Endothelial cell (in vitro differentiated cells): ENCODE data around the gene KLF2. TPM values are rescaled to one million over a fixed set of nuclear protein-coding genes. Genes with fewer than 3 reads are reported as not detected.

Experiments used
- DNase-seq: peaks from one replicate; pipeline ENCODE4 v3.0.0; 2021; ENCODE audit warnings: low spot score
- H3K27ac Mint-ChIP-seq: one replicate; pipeline ENCODE4 v1.8.0; 2021; ENCODE audit warnings: mixed read lengths, inconsistent platforms; ENCODE audit not compliant: unreplicated experiment
- H3K27me3 Mint-ChIP-seq: one replicate; pipeline ENCODE4 v1.8.0; 2021; ENCODE audit warnings: mild to moderate bottlenecking, moderate library complexity, mixed read lengths, inconsistent platforms; ENCODE audit not compliant: unreplicated experiment
- H3K36me3 Mint-ChIP-seq: one replicate; pipeline ENCODE4 v1.8.0; 2021; ENCODE audit warnings: mild to moderate bottlenecking, low read depth, mixed read lengths, inconsistent platforms; ENCODE audit not compliant: unreplicated experiment
- H3K4me1 Mint-ChIP-seq: one replicate; pipeline ENCODE4 v1.8.0; 2021; ENCODE audit warnings: mild to moderate bottlenecking, mixed read lengths, inconsistent platforms; ENCODE audit not compliant: unreplicated experiment
- H3K4me3 Mint-ChIP-seq: one replicate; pipeline ENCODE4 v1.8.0; 2021; ENCODE audit warnings: mild to moderate bottlenecking, mixed read lengths, inconsistent platforms; ENCODE audit not compliant: unreplicated experiment
- H3K9me3 Mint-ChIP-seq: one replicate; pipeline ENCODE4 v1.8.0; 2021; ENCODE audit warnings: mixed read lengths, inconsistent platforms; ENCODE audit not compliant: unreplicated experiment
- CTCF ChIP-seq: fragments of 200-600 bp; sonication (generic); IDR thresholded peaks from one replicate; pipeline ENCODE4 v1.5.0; 2021; ENCODE audit warnings: antibody characterized with exemption; ENCODE audit not compliant: unreplicated experiment
- total RNA-seq: library from RNA; stranded (reverse); fragmentation: NEBNext Ultra II Directional; extraction: Animal tissue kit (Norgen Biotek cat#: 25700); gene quantifications from one replicate; pipeline ENCODE4 v1.2.1, GENCODE V29; 2021; ENCODE audit not compliant: unreplicated experiment

KLF2 gene
- total RNA-seq, 1 donor from 2014 or later, result 48.9 TPM

GRCh38 chr19:16369306-16369663, 44.7 kb downstream of the KLF2 start:
- Mint-ChIP-seq H3K27ac (no peak overlapping the region), H3K4me1 (peaks cover 17% of the 10 kb centered on the region), H3K27me3 (peaks cover 9% of the 10 kb centered on the region), H3K36me3 (peaks cover 11% of the 10 kb centered on the region), H3K4me3 (no peak overlapping the region), H3K9me3 (no peaks in the 10 kb centered on the region)
- no peak for TF ChIP-seq CTCF
- no peak for DNase-seq

GRCh38 chr19:16369664-16370576, 45.3 kb downstream of the KLF2 start:
- Mint-ChIP-seq H3K4me3 (no peak overlapping the region), H3K9me3 (no peaks in the 10 kb centered on the region), H3K36me3 (peaks cover 16% of the 10 kb centered on the region), H3K27me3 (peaks cover 12% of the 10 kb centered on the region), H3K27ac (no peak overlapping the region), H3K4me1 (peaks cover 17% of the 10 kb centered on the region)
- DNase-seq, result no peak
- TF ChIP-seq CTCF, result no peak

GRCh38 chr19:16370641-16371391, 46.2 kb downstream of the KLF2 start:
- Mint-ChIP-seq H3K36me3 (peaks cover 25% of the 10 kb centered on the region), H3K4me3 (peak overlapping the region; percentile 29), H3K9me3 (no peaks in the 10 kb centered on the region), H3K4me1 (peaks cover 17% of the 10 kb centered on the region), H3K27ac (no peak overlapping the region), H3K27me3 (peaks cover 14% of the 10 kb centered on the region)
- DNase-seq, result no peak
- TF ChIP-seq CTCF, result no peak

GRCh38 chr19:16371540-16371986, 46.9 kb downstream of the KLF2 start:
- Mint-ChIP-seq H3K4me1 (peaks cover 14% of the 10 kb centered on the region), H3K9me3 (no peaks in the 10 kb centered on the region), H3K36me3 (peaks cover 29% of the 10 kb centered on the region), H3K27ac (no peak overlapping the region), H3K4me3 (no peak overlapping the region), H3K27me3 (peaks cover 17% of the 10 kb centered on the region)
- no peak for TF ChIP-seq CTCF
- no peak for DNase-seq
